Gastrocnemius medialis (tissue), 4 donors: ENCODE results near the gene CD58. TPM values are rescaled to one million over a fixed set of nuclear protein-coding genes. Genes with fewer than 3 reads are reported as not detected.

ENCODE experiments used
- ATAC-seq, 2 donors: fragments of 150-250 bp; one replicate each; pipeline ENCODE4 v1.9.1; 2016
- DNase-seq, 2 donors: peaks; one replicate each; pipeline ENCODE4 v3.0.0-alpha.2; 2019
- H3K27ac ChIP-seq, 4 donors: fragments of 200-600 bp; sonication (generic); 1 replicate in 1 of 4; 2 replicates in 3 of 4; pipeline ENCODE4 v1.5.1; 2016 to 2018; ENCODE audit warnings: mild to moderate bottlenecking in 2 of 4, moderate library complexity in 1 of 4
- H3K27me3 ChIP-seq, 3 donors: fragments of 200-600 bp; sonication (generic) in 2 of 3; 1 replicate in 1 of 3; 2 replicates in 2 of 3; pipeline versions ENCODE4 v1.5.1 to v1.6.0; 2016 to 2019; ENCODE audit warnings: mild to moderate bottlenecking in 1 of 3, moderate library complexity in 1 of 3
- H3K36me3 ChIP-seq, 2 donors: fragments of 200-600 bp; sonication (generic) in 1 of 2; one replicate each; pipeline ENCODE4 v1.5.1; 2017 to 2018
- H3K4me1 ChIP-seq, 2 donors: fragments of 200-600 bp; sonication (generic) in 1 of 2; one replicate each; pipeline ENCODE4 v1.5.1; 2016 to 2017; ENCODE audit warnings: mild to moderate bottlenecking in 2 of 2
- H3K4me3 ChIP-seq, 4 donors: fragments of 200-600 bp; sonication (generic) in 3 of 4; 1 replicate in 1 of 4; 2 replicates in 3 of 4; pipeline ENCODE4 v1.5.1; 2016 to 2019; ENCODE audit warnings: mild to moderate bottlenecking in 2 of 4
- H3K9me3 ChIP-seq, 3 donors: fragments of 200-600 bp; sonication (generic) in 2 of 3; 1 replicate in 1 of 3; 2 replicates in 2 of 3; pipeline ENCODE4 v1.5.1; 2016 to 2019
- POLR2A ChIP-seq, 2 donors: fragments of 450-650 bp; IDR thresholded peaks; one replicate each; pipeline ENCODE4 v1.6.1; 2017; ENCODE audit warnings: antibody characterized with exemption in 2 of 2, mild to moderate bottlenecking in 2 of 2, moderate library complexity in 2 of 2
- in situ Hi-C, 4 donors: fragments of 200-750 bp; cut with MboI; loops; one replicate each; pipeline versions ENCODE4 v1.15.0 to v1.8.0; 2017; ENCODE audit warnings: low sequenced_read_pairs in 4 of 4
- intact Hi-C: fragments of 100-400 bp; cut with DNase I; formaldehyde crosslinking; loops from one replicate; pipeline ENCODE4 v1.15.1; 2023; ENCODE audit warnings: low total_unique reads
- total RNA-seq, 4 donors: library from RNA; depleted of rRNA; stranded (reverse); fragments of >200 nt; gene quantifications; one replicate each; pipeline versions ENCODE4 v1.1.0 to v1.2.3, GENCODE V29; 2016
- TF ChIP-seq, protein P1 (sequence below), 5 experiments: fragments of 450-650 bp in 3 of 5; fragments of 200-600 bp in 2 of 5; sonication (generic) in 2 of 5; IDR thresholded peaks in 4 of 5; conservative IDR thresholded peaks in 1 of 5; 1 replicate in 4 of 5; 2 replicates in 1 of 5; pipeline ENCODE4 v1.5.1; 2016 to 2019; ENCODE audit warnings: antibody characterized with exemption in 5 of 5, mild to moderate bottlenecking in 3 of 5, moderate library complexity in 3 of 5

Gene CD58
- total RNA-seq, 4 donors from 2014 or later: 4.1 to 15.9 (median 10.2) TPM

DNA sequence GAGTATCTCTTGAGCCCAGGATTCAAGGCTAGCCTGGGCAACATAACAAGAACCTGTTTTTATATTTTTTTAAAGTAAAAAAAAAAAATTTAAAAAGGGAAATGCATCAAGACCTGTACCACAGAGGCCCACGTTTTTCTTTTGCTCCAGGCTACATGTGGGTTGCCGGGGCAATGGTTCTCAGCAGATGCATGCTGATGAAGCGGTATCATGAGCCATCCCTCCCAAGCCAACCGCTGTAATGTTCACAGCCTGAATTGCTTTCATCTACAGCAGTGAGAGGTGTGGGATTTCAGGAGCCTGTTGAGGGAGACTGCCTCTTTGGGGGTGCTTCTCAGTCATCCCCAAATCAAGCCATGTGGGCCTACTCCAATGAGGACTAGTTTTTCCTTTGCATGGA lies 60.5 kb downstream of the CD58 start:
- no peak overlapping the region for H3K27ac ChIP-seq
- no peak for ATAC-seq
- intact Hi-C loops (no loop called here), in situ Hi-C loops (no loop called here)
- TF ChIP-seq, protein P1, sequence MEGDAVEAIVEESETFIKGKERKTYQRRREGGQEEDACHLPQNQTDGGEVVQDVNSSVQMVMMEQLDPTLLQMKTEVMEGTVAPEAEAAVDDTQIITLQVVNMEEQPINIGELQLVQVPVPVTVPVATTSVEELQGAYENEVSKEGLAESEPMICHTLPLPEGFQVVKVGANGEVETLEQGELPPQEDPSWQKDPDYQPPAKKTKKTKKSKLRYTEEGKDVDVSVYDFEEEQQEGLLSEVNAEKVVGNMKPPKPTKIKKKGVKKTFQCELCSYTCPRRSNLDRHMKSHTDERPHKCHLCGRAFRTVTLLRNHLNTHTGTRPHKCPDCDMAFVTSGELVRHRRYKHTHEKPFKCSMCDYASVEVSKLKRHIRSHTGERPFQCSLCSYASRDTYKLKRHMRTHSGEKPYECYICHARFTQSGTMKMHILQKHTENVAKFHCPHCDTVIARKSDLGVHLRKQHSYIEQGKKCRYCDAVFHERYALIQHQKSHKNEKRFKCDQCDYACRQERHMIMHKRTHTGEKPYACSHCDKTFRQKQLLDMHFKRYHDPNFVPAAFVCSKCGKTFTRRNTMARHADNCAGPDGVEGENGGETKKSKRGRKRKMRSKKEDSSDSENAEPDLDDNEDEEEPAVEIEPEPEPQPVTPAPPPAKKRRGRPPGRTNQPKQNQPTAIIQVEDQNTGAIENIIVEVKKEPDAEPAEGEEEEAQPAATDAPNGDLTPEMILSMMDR (IDR thresholded peaks at IDR 0.05 in 4 of 5, conservative IDR thresholded peaks at IDR 0.05 in 1 of 5): no peak
- no peak for TF ChIP-seq POLR2A (IDR thresholded peaks at IDR 0.05)
- H3K27me3 ChIP-seq: no peaks in the 10 kb centered on the region
- no peaks in the 10 kb centered on the region for H3K4me1 ChIP-seq
- no peak for DNase-seq
- H3K9me3 ChIP-seq: no peaks in the 10 kb centered on the region
- no peaks in the 10 kb centered on the region for H3K36me3 ChIP-seq
- H3K4me3 ChIP-seq: no peak overlapping the region

DNA sequence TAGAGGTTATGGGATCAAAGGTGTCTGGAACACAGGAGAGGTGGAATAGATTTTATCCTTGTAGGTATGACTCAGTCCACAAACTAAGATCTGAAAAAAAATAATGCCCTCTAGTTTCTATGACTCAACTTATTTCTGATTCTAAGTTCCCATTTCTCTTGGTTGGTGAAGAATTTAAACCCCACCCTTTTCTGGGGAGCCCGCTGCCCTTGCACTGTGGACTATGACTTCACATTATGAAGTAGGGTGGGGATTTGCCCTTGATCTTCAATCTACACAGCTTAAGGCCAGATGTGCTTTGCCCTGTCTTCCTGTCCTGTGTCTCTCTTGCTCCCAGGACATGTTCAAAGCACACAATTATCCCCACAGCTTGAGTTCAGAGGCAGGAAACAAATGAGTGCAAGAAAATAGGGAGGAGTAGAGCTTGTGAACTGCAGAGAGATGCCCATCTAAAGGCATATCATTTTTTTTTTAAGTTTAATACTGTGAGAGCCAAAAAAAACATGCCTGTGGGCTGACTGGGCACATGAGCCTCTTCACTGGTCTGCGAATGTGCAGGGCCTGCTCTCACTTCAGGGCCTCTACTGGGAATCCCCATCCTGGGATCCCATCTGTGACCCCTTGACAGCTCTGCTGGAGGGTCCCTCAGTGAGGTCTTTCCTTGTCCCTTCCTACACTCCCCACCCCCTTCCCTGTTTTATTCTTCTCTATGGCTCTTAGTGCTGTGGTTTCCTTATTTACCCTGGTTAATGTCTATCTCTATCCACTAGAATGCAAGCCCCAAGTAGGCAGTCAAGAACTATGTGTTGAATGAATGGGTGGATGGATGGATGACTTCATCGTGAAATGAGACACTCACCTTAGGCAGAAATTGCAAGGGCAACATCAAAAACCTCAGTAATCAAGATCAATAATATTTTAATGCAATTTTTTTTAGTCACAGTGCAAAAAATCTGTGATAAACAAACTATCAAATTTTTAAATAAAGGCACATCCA lies 61.5 kb downstream of the CD58 start:
- H3K27ac ChIP-seq: no peak overlapping the region
- H3K4me1 ChIP-seq: no peaks in the 10 kb centered on the region
- no peak for ATAC-seq
- intact Hi-C loops: no loop called here
- in situ Hi-C loops: no loop called here
- no peaks in the 10 kb centered on the region for H3K27me3 ChIP-seq
- H3K4me3 ChIP-seq: no peak overlapping the region
- no peaks in the 10 kb centered on the region for H3K9me3 ChIP-seq
- no peak for DNase-seq
- no peak for TF ChIP-seq POLR2A (IDR thresholded peaks at IDR 0.05)
- TF ChIP-seq, protein P1 (IDR thresholded peaks at IDR 0.05 in 4 of 5, conservative IDR thresholded peaks at IDR 0.05 in 1 of 5): no peak
- H3K36me3 ChIP-seq: no peaks in the 10 kb centered on the region

DNA sequence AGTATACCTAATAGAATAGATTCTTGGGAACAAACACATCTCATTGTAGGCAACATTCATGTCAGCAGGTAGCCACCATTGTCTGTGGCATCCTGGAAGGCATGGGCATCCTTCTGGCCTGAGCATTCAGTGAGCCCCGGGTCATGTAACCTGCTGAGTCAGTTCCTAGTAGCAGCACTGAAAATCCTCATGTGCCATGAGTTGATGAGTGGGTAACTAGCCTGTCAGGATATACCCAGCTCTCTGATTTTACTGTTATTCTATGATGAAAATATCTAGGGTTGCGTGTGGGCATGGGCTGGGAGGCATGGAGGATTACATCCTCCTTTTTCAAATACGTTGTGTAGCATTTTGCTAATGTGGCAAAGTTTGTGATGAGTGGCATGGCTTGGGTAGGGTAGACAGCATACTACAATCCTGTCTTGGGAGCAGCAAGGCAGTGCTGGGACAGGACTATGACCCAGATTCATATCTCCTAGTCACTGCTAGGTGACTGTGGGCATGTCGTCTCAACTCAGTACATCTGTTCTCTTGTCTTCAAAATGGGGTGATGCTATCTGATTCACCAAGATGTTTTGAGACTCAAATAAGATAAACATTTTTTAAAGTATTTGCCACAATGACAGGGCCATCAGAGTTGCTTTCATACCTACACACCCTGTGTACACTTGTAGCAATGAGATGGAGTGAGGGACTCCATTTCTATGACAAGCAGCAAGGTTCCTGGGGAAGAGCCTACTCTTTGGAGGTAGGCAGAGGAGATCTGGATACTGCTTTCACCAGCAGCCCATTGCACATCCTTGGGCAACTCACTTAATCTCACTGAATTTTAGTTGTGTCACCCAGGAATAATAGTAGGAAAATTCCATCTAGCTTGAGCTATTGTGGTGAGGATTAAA lies 62.5 kb downstream of the CD58 start:
- no peaks in the 10 kb centered on the region for H3K27me3 ChIP-seq
- in situ Hi-C loops (no loop called here), intact Hi-C loops (no loop called here)
- H3K36me3 ChIP-seq: no peaks in the 10 kb centered on the region
- TF ChIP-seq, protein P1 (IDR thresholded peaks at IDR 0.05 in 4 of 5, conservative IDR thresholded peaks at IDR 0.05 in 1 of 5): no peak
- no peak for TF ChIP-seq POLR2A (IDR thresholded peaks at IDR 0.05)
- H3K9me3 ChIP-seq: no peaks in the 10 kb centered on the region
- ATAC-seq: no peak
- no peaks in the 10 kb centered on the region for H3K4me1 ChIP-seq
- DNase-seq: no peak
- H3K4me3 ChIP-seq: no peak overlapping the region
- no peak overlapping the region for H3K27ac ChIP-seq

DNA sequence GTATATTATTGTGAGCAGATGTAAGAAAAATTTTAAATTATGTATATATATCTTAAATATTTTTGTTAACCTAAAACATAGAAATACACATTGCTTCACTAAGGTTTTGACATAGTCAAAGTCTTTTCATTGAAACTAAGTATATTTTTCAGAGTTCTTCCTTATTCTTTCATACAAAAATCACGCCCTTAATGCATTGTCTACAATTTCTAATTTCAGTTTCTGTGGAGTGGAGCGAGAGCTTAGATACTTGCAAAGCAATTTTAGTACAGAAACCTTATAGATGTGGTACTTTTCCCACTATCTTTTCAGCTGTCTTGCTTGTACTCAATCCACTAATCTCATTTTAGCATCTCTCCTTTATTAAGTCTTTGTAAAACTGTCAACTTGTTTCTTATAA lies 63.2 kb downstream of the CD58 start:
- Histone ChIP-seq H3K4me1 (no peaks in the 10 kb centered on the region), H3K9me3 (no peaks in the 10 kb centered on the region), H3K27ac (no peak overlapping the region), H3K27me3 (no peaks in the 10 kb centered on the region), H3K36me3 (no peaks in the 10 kb centered on the region), H3K4me3 (no peak overlapping the region)
- TF ChIP-seq, protein P1 (IDR thresholded peaks at IDR 0.05 in 4 of 5, conservative IDR thresholded peaks at IDR 0.05 in 1 of 5): no peak
- TF ChIP-seq POLR2A (IDR thresholded peaks at IDR 0.05): no peak
- no peak for DNase-seq
- ATAC-seq: no peak
- in situ Hi-C loops (no loop called here), intact Hi-C loops (no loop called here)
